Naive thymus-derived CD8-positive, alpha-beta T cell (primary cell): Measurements from ENCODE around the gene NUFIP1. TPM values are rescaled to one million over a fixed set of nuclear protein-coding genes. Genes with fewer than 3 reads are reported as not detected.

Experiments used
- ATAC-seq, 2 donors: fragments of 150-1000 bp; cut with Tn5 transposase in 1 of 2; sonication (Bioruptor Pico), chemical (Tn5 transposase) in 1 of 2; 1 replicate in 1 of 2; 2 replicates in 1 of 2; pipeline ENCODE4 v1.10.0; 2021; ENCODE audit warnings: mild to moderate bottlenecking in 2 of 2, moderate library complexity in 2 of 2
- POLR2A ChIA-PET: fragments of 350-600 bp; sonication (Branson Sonifier 250); formaldehyde crosslinking; loops from one replicate; lab custom pipeline; 2021; ENCODE audit warnings: antibody characterized with exemption; lab: Charles Lee
- DNase-seq, 10 donors: peaks; one replicate each; pipeline versions ENCODE4 v3.0.0 to v3.0.0-alpha.2; 2020 to 2022
- H3K27ac Mint-ChIP-seq, 10 donors: one replicate each; pipeline ENCODE4 v1.8.0; 2020 to 2022; ENCODE audit warnings: mild to moderate bottlenecking in 10 of 10, mixed read lengths in 10 of 10, moderate library complexity in 4 of 10, inconsistent platforms in 1 of 10
- H3K27me3 Mint-ChIP-seq, 5 donors: one replicate each; pipeline ENCODE4 v1.8.0; 2021 to 2022; ENCODE audit warnings: mixed read lengths in 5 of 5
- H3K36me3 Mint-ChIP-seq, 3 donors: one replicate each; pipeline ENCODE4 v1.8.0; 2020 to 2022; ENCODE audit warnings: mixed read lengths in 3 of 3, mild to moderate bottlenecking in 2 of 3, inconsistent platforms in 1 of 3
- H3K4me1 Mint-ChIP-seq, 4 donors: one replicate each; pipeline ENCODE4 v1.8.0; 2021 to 2022; ENCODE audit warnings: mixed read lengths in 4 of 4
- H3K4me3 Mint-ChIP-seq, 10 donors: one replicate each; pipeline ENCODE4 v1.8.0; 2020 to 2022; ENCODE audit warnings: mild to moderate bottlenecking in 10 of 10, mixed read lengths in 10 of 10, moderate library complexity in 6 of 10, inconsistent platforms in 1 of 10
- H3K9me3 Mint-ChIP-seq, 9 donors: one replicate each; pipeline ENCODE4 v1.8.0; 2020 to 2022; ENCODE audit warnings: mixed read lengths in 9 of 9, mild to moderate bottlenecking in 3 of 9, inconsistent platforms in 1 of 9, moderate library complexity in 1 of 9
- polyA plus RNA-seq, 3 donors: library from polyadenylated mRNA; unstranded; fragments of 300-500 nt; fragmentation: Illumina TruSeq; gene quantifications; one replicate each; pipeline ENCODE4 v1.2.3, GENCODE V29; 2021
- total RNA-seq, 8 experiments: library from RNA in 2 of 8; stranded (reverse) in 2 of 8; gene quantifications; one replicate each; pipeline ENCODE4 v1.2.3 and lab custom pipeline; 2021 to 2026

NUFIP1 gene
- total and polyA plus RNA-seq, 5 experiments from 2014 or later = 3.5 to 5.5 (median 4.3) TPM

DNA sequence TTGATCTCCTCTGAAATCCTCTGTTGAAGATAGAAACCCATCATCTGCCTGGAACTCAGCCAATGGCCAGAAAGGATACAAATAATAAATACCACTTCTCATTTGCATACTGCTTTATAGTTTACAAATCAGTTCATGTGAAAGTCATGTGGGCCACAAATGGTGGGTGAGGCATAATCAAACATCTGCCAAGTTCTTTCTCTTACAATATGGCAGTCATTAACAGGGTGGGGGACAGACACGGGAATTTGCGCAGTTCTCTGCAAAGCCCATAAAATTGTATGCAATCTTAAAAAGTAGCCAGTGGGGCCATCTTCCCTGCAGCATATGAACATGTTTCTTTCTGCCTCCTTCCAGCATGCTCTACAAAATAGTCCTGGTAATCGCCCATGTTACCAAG lies 59.6 kb downstream of the NUFIP1 start:
- Mint-ChIP-seq H3K27me3 (peaks cover 7 to 33% (median 21%) of the 10 kb centered on the region in 5 donors), H3K36me3 (no peaks in the 10 kb centered on the region), H3K9me3 (no peaks in the 10 kb centered on the region), H3K4me1 (no peaks in the 10 kb centered on the region), H3K4me3 (no peak overlapping the region), H3K27ac (no peak overlapping the region)
- POLR2A ChIA-PET = no interaction called here
- no peak for DNase-seq
- ATAC-seq = no peak

DNA sequence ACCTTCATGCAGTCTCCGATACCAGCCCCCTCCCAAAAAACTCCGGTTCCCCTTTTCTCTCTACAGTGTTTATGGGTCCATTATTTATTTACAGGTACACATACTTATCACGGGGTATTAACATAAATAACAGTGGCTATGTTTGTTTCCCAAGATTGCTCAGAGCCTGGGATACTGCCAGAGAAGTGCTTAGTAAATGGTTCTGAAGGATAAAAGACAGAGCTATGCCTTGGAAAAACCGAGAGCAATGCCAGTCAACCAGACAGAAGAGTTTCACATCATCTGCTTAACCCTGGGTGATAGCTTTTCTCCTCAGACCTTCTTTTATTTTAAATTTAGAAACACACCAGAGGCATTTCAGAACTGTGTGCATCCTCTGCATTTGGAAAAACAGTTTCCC lies 61.3 kb downstream of the NUFIP1 start:
- POLR2A ChIA-PET = no interaction called here
- ATAC-seq = no peak
- no peak for DNase-seq
- Mint-ChIP-seq H3K27ac (no peak overlapping the region), H3K4me1 (no peaks in the 10 kb centered on the region), H3K9me3 (no peaks in the 10 kb centered on the region), H3K4me3 (no peak overlapping the region), H3K36me3 (no peaks in the 10 kb centered on the region), H3K27me3 (peaks cover 7 to 38% (median 23%) of the 10 kb centered on the region in 5 donors)

DNA sequence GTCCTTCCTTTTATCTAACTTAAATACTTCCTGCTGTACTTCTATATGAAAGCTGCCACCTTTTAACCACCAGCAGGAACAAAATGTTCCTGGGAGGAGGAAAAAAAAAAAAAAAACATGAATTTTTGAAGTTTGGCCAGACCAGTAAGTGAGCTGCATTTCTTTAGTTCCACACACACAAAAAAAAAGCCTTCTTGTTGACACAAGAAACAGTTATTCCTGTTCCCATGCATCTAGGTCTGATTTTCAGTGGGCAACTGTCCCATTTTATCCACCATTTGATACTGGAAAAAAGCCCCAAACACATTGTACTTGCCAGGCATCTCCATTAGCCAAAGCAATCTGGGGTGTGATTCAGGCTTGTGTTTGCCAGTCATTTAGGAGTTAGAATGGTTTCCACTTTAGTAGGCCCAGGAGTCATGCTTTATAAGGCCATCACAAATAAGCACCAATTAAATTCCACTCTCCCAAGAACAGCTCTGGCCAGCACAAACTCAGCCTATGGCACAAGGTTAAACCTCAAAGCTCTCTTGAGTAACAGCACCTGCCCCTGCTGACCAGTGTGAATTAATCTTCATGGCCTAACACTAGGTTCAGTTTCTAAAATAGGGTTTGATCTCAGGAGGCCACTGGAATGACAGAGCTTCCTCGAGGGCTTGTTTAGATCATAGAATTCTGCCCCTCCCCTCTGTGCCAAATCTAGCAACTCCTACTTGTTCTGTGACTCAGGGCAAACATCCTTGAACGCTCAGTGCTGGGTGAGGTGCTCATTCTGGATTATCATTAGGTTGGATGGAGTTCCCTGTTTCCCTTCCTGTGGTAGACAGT lies 67.1 kb downstream of the NUFIP1 start:
- ATAC-seq (no peak), DNase-seq (no peak)

DNA sequence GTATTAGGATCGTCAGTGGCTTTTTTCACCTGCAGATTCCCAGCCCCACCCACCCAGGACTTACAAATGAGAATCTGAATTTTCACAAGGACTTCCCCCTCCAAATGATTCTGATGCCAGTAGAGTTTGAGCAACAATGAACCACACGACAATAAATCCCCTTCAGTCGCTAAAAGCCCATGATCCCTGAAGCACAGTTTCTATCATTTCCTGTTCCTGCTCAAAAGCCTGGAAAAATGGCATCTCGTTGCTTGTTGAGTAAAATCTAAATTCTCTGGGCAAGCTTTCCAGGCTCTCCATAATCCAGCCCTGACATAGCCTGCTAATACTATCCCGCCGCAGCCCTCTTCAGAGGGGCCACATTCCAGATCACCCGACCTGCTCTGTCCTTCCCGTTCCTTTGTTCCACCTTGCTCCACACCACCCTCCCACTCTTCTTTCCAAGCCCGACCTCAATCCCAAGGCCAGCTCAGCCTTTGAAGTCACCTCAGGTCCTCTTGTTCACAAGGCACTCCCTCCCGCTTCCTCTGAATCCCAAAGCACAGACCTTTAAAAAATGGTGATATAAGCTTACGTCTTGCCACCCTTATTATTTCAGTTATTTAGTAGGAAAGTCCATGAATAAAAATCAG lies 67.9 kb downstream of the NUFIP1 start:
- H3K36me3 Mint-ChIP-seq = no peaks in the 10 kb centered on the region
- POLR2A ChIA-PET = no interaction called here
- ATAC-seq (no peak), DNase-seq (no peak)
- no peaks in the 10 kb centered on the region for H3K9me3 Mint-ChIP-seq
- H3K4me3 Mint-ChIP-seq = peak overlapping the region in 3 of 10 donors; percentile 6 to 55 (median 17)
- peaks cover 5 to 21% (median 13%) of the 10 kb centered on the region in 5 donors for H3K27me3 Mint-ChIP-seq
- peaks cover 0 to 2% (median under 1%) of the 10 kb centered on the region in 4 donors for H3K4me1 Mint-ChIP-seq
- H3K27ac Mint-ChIP-seq = peak overlapping the region in 4 of 10 donors; percentile 5 to 92 (median 38)

More for the DNA sequence above, 67.1 kb downstream of the NUFIP1 start:
- H3K27me3 Mint-ChIP-seq = peaks cover 5 to 23% (median 13%) of the 10 kb centered on the region in 5 donors
- no peak overlapping the region for H3K27ac Mint-ChIP-seq
- POLR2A ChIA-PET = no interaction called here
- H3K9me3 Mint-ChIP-seq = no peaks in the 10 kb centered on the region
- H3K36me3 Mint-ChIP-seq = no peaks in the 10 kb centered on the region
- H3K4me3 Mint-ChIP-seq = no peak overlapping the region
- peaks cover 0 to 1% (median 0%) of the 10 kb centered on the region in 4 donors for H3K4me1 Mint-ChIP-seq

DNA sequence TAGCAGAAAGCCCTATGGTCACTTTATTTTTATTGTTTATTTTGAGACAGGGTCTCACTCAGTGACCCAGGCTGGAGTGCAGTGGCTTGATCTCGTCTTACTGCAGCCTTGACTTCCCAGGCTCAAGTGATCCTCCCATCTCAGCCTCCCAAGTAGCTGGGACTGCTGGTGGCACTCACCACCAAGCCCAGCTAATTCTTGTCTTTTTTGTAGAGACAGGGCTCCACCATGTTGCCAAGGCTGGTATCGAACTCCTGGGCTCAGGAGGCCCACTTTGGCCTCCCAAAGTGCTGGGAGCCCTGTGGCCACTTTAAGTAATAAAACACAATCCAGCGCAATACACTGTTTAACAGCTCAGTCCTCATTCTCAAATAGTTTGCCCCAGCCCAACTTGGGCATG lies 69.3 kb downstream of the NUFIP1 start:
- H3K4me3 Mint-ChIP-seq = peak overlapping the region in 5 of 10 donors; percentile 18 to 61 (median 33)
- no peaks in the 10 kb centered on the region for H3K36me3 Mint-ChIP-seq
- POLR2A ChIA-PET = no interaction called here
- no peak for ATAC-seq
- H3K27ac Mint-ChIP-seq = peak overlapping the region in 6 of 10 donors; percentile 25 to 70 (median 48)
- peaks cover 0 to 11% (median 2%) of the 10 kb centered on the region in 4 donors for H3K4me1 Mint-ChIP-seq
- DNase-seq = no peak
- peaks cover 0 to 8% (median 5%) of the 10 kb centered on the region in 5 donors for H3K27me3 Mint-ChIP-seq
- H3K9me3 Mint-ChIP-seq = no peaks in the 10 kb centered on the region

DNA sequence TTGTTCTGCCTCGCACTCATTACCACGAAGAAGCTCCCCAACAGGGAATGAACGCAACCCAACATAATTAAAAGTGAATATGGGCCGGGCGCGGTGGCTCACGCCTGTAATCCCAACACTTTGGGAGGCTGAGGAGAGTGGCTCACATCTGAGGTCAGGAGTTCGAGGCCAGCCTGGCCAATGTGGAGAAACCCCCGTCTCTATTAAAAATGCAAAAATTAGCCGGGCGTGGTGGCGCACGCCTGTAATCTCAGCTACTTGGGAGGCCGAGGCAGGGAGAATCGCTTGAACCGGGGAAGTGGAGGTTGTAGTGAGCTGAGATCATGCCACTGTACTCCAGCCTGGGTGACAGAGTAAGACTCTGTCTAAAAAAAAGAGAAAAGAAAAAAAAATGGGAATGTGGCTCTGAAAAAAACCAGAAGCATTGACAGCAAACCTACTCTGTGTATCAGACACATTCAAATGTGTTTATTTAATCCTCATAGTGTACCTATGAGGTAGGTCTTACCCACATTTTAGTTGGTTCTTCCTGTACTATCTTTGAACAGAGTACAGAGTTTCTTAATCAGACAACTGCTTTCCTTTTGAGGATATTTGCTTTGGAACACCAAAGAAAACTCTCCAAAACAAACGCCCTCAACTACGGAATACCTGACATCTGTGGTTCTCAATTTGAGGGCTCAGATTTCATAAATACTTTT lies 70.0 kb downstream of the NUFIP1 start:
- Mint-ChIP-seq H3K4me3 (peak overlapping the region in 3 of 10 donors; percentile 33 to 38 (median 36)), H3K4me1 (peaks cover 0 to 12% (median 2%) of the 10 kb centered on the region in 4 donors), H3K9me3 (no peaks in the 10 kb centered on the region), H3K27me3 (peaks cover 0 to under 1% (median 0%) of the 10 kb centered on the region in 5 donors), H3K36me3 (no peaks in the 10 kb centered on the region), H3K27ac (peak overlapping the region in 3 of 10 donors; percentile 30 to 67 (median 33))
- ATAC-seq (no peak), DNase-seq (no peak)
- POLR2A ChIA-PET = interaction anchor here (0.6 to 1.8 kb wide), 4 partner anchors 15 to 390 kb away, joined by 3 to 8 read pairs (median 6); partner anchors contain the start of genes GPALPP1 and NUFIP1

DNA sequence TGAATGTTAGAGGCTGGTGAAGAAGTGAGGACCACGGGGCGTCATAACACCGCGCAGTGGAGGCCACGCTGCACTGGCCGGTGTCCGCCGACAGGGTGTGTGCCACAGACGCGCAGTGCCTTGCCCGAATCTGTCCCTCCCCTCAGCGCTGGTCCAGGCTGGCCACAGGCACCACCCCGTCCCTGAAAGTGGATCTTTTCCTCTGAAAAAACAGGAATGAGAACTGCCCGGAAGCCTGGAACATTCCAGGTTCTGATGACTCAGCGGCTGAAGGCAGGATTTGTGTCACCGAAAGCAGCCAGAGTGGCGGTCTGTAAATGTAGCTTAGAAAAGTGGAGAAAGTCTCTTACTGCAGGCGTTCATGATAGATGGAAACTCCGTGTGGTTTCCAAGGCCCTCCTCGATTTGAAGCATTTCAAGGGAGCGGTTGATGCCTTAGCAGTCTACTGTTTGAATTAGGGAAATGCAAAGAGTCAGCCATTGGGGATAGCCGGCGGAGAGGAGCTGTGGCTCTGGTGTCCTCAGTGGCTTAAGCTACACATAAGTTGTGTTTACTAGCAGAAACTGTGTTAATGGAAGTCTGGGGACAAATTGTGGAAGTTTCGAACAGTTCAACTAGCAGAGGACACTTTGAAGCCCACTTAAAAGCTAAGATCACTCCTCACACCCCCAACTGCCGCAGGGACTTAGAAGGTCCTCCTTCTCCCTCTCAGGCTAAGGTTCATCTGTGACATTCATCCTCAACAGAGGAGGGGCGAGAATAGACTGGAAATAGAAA lies 70.8 kb downstream of the NUFIP1 start:
- H3K4me3 Mint-ChIP-seq = no peak overlapping the region
- H3K36me3 Mint-ChIP-seq = no peaks in the 10 kb centered on the region
- H3K9me3 Mint-ChIP-seq = no peaks in the 10 kb centered on the region
- H3K27ac Mint-ChIP-seq = no peak overlapping the region
- peaks cover 0 to 13% (median 2%) of the 10 kb centered on the region in 4 donors for H3K4me1 Mint-ChIP-seq
- DNase-seq = peak in 7 of 10 donors; percentile 66 to 89 (median 79)
- H3K27me3 Mint-ChIP-seq = no peaks in the 10 kb centered on the region
- peak; percentile 81 to 83 for ATAC-seq
- POLR2A ChIA-PET = interaction anchor here (0.6 to 1.8 kb wide), 4 partner anchors 16 to 391 kb away, joined by 3 to 8 read pairs (median 6); partner anchors contain the start of genes GPALPP1 and NUFIP1

DNA sequence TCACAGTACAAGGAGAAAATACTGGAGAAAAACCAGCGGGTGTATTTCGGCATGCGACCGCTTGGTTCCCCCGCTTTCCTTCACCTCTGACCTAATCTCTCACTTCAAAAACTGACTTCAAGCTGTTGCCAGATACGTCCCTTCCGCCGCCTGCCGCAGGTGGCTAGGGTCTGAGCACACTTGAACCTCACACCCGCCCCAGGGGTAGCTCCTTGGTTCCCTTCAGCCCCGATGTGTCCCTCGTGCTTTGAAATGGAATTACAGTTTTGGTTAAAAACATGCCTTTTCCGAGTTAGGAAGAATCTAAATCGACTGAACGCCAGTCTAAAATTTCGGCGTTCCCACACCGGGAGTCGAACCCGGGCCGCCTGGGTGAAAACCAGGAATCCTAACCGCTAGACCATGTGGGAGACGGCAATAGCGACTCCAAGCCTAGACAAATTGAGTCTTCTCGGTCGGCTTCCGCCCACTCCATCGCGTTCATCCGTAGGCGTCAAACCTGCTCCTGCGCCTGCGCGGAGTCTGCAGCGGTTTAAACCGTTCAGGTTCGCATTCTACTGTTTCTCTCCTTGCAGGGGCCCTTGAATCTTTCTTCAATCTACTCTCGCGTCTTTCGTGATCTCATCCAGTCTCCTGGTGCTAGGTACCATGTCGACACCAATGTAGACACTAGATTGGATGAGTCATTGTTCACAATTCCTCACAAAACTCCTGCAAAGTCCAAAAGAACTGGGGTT lies 71.5 kb downstream of the NUFIP1 start:
- H3K27ac Mint-ChIP-seq = no peak overlapping the region
- peak; percentile 92 to 99 (median 98) for DNase-seq
- ATAC-seq = peak; percentile 80
- H3K4me1 Mint-ChIP-seq = peaks cover 0 to 18% (median 5%) of the 10 kb centered on the region in 4 donors
- no peak overlapping the region for H3K4me3 Mint-ChIP-seq
- no peaks in the 10 kb centered on the region for H3K9me3 Mint-ChIP-seq
- H3K36me3 Mint-ChIP-seq = no peaks in the 10 kb centered on the region
- H3K27me3 Mint-ChIP-seq = no peaks in the 10 kb centered on the region
- POLR2A ChIA-PET = interaction anchor here (0.7 to 1.8 kb wide), 5 partner anchors 16 to 607 kb away, joined by 3 to 7 read pairs (median 3); partner anchors contain the start of genes GPALPP1, NUFIP1 and TSC22D1

DNA sequence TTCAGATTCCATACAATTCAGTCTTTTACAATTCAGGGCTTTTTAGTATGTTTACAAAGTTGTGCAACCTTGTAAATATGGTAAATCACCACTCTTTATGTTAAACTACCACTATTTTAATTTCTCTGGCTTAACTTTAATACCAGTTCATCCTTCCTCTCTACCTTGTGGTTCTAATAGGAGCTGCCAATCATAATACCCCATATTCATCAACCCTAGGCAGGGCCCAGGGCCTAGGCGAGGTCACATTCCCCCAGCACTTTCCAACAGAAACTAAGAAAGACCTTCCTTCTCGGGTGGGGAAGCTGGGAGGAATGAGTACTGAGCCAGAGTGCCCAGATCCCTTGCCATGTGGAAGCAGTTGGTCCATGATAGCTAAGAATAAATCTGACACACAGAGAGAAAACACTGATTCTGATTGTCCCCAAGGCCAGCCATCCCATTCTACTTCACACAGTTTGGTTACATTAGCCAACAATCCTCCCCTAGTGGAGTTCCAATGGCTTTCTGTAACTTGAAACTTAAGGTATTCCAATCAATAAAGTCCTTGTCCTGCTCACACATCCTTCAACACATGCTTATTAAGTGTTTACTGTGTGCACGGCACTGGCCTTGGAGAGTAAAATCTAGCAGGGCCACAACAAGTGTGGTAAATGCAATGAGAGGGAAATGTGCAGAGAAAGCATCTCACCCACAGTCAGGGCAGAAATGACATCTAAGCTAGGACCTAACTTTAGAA lies 76.8 kb downstream of the NUFIP1 start:
- Mint-ChIP-seq H3K9me3 (peaks cover 0 to 28% (median 5%) of the 10 kb centered on the region in 9 donors), H3K27ac (no peak overlapping the region), H3K27me3 (peaks cover 0 to 6% (median 0%) of the 10 kb centered on the region in 5 donors), H3K36me3 (peaks cover 0 to 11% (median 4%) of the 10 kb centered on the region in 3 donors), H3K4me1 (peaks cover 0 to 18% (median 6%) of the 10 kb centered on the region in 4 donors), H3K4me3 (no peak overlapping the region)
- ATAC-seq = no peak
- POLR2A ChIA-PET = no interaction called here
- no peak for DNase-seq

DNA sequence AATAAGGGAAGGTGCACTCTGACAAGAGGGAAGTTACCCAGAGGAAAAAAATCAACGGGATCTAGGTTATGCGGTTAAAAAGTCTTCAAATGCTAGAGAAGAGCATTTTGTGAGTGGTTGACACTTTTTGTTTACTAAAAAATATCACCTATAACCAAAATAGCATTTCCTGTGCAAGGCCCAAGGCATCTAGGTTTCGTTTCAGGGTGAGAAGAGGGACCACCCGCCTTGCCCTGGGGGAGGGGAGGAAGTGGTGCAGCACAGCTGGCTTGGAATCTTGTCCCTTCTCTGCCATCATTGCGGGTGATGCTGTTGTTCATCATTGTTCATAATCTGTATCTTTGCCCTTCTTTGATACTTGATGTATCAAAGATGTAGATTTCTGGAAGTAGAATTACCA lies 80.6 kb downstream of the NUFIP1 start:
- ATAC-seq (no peak), DNase-seq (no peak)
- POLR2A ChIA-PET = no interaction called here
- Mint-ChIP-seq H3K27ac (peak overlapping the region in 1 of 10 donors; percentile 73), H3K36me3 (peaks cover 0 to 11% (median 4%) of the 10 kb centered on the region in 3 donors), H3K4me3 (no peak overlapping the region), H3K9me3 (peaks cover 0 to 28% (median 5%) of the 10 kb centered on the region in 9 donors), H3K4me1 (peaks cover 0 to 5% (median 5%) of the 10 kb centered on the region in 4 donors), H3K27me3 (peaks cover 0 to 6% (median 0%) of the 10 kb centered on the region in 5 donors)
